T-helper 1 cell (primary cell): ENCODE data around the gene GAK.

Source experiments
- DNase-seq, 5 donors: peaks; one replicate each; pipeline ENCODE4 v3.0.0-alpha.2; 2012 to 2020

GAK gene

DNA sequence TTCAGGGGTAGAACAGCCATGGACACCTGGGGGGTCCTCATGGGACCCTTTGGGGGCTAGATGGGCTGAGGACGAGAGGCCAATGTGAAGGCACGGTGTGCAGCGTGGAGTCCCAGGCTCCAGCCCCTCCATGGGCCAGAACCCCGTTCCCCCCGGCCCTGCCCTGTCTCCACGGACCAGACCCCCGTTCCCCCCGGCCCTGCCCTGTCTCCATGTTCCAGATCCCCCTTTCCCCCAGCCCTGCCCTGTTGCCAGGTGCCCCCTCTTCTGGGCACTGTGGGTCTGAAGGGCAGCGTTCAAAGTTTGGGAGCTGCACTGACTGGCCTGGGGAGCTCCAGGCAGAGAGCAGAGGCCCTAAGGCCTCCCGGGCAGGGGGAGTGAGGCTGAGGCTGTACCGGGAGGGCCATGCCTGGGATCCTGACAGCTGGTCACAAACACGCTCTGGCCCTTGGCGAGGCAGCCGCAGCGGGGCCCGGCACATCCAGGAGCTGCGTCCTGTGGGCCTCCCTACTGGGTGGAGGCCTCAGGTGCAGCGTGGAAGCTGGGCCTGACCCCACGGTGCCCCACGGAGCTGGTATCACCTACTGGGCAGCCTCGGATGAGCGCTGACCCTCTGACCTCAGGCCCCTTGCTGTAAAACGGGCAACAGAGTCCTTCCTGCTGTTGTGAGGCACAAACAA, 32.4 kb upstream of the GAK start:
- DNase-seq = no peak

DNA sequence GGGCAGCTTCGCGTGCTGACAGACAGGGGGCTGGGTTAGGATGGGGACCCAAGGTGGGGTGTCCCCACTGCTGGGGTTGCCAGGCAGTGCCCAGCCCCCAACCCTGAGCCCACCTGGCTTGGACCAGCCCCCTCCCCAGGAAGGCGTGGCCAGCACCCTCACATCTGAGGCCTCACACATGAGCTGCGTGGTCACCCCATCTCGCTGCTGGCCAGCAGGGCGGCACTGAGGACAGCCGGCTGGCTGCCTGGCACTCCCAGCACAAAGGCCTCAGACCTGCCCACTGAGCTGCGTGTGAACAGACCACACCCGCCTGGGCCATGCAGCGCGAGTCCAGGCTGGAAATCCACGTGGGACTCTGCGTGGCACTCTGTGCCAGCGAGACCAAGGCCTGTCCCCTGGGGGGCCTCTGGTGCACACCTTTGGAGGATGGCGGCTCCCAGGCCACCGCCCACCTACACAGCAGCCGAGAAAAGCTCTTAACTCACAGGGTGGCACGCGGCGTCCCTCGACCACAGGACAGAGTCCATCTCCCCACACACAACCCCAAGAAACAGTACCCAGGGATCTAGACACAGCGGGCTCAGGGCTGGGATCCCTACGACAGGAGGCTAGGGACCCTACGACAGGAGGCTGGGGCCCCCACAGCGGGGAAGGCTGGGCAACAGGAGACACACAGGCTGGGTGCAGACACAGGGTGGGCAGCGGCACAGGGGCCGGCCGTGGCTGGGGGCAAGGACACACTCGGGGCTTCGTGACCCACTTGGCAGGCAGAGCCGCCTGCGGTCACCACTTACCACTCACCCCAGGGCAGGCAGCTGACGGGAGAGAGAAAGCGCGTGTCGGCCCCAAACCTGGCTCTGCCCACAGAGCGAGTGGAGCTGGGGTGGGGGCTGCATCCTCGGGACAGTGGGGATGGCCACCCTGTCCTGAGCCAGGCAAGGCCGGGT, 31.4 kb upstream of the GAK start:
- DNase-seq = no peak

DNA sequence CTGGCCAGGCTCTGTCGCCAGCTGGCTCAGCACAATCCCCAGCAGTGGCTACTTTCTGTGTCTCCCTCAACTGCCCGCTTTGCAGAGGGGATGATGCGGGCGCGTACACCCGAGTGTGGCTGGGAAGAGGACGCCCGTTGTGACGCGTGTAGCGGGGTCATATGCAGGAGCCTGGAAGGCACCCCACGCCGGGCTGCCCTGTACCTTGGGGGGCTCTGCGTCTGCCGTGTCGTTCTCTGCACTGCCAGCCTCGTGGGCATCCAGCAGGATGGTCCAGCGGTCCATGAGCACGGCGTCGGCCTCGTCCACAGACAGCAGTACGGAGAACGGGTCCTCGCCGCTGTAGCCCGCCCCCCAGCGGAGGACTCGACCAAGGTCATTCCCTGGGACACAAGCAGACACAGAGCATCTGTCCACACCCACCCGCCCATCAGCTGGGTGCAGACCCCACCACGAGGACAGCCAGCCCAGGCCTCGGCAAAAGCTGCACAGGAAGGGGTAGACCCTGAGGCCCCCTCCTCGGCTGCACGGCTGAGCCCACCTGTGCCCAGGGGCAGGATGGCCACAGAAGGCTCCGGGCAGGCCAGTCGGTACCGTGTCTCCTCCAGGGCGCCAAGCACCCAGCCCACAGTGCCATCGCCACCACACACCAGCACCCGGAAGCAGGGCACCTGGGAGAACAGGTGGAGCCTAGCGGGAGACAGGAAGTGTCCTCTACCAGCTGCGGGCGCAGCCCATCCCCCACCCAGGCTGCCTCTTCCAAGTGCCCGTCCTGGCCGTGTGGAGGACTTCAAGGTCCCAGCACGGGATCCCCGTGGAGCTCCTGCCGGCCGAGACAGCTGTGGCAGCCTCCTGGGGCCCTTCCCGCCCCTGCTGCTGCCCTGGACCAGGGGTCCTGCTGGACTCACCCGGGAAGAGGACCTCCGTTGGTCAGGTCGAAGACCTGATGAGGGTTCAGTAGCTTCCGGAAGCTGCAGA, 30.4 kb upstream of the GAK start:
- no peak for DNase-seq

DNA sequence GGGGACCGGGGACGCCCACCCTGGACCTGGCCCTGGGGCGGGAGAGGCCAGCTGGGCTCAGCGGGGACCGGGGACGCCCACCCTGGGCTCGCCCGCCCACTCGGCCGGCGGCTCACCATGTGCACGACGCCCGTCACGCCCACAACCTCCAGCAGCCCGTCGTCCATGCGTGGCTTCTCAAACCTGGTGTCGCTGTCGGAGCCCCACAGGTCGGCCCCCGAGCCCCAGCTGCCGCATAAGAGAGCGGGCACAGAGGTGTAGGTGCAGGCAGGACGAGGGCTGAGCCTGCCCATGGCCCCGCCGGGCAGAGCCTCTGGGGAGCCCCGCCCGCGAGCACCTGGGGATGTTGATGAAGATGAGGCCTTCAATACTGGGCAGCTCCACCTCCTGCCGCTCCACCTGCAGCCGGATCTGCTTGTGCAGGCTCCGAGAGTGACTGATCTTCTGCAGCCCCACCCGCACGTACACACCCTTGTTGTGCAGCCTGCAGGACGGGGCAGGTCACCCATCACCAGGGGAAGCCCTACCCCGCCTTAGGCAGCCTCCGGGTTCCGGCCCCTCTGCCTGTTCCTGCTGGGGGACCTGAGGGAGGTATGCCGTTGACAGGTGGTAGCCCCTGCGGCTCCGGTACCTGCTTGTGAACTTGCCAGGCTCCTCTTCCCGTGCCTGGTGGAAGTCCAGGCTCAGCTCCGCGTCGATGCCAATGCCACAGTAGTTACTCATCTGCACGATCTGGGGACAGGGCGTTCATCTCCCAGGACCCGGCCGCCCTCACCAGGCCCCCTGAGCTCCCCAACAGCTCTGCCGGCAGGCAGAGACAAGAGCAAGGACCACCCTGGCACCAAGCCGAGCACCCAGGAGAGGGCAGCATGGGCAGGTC, 29.5 kb upstream of the GAK start:
- no peak for DNase-seq

DNA sequence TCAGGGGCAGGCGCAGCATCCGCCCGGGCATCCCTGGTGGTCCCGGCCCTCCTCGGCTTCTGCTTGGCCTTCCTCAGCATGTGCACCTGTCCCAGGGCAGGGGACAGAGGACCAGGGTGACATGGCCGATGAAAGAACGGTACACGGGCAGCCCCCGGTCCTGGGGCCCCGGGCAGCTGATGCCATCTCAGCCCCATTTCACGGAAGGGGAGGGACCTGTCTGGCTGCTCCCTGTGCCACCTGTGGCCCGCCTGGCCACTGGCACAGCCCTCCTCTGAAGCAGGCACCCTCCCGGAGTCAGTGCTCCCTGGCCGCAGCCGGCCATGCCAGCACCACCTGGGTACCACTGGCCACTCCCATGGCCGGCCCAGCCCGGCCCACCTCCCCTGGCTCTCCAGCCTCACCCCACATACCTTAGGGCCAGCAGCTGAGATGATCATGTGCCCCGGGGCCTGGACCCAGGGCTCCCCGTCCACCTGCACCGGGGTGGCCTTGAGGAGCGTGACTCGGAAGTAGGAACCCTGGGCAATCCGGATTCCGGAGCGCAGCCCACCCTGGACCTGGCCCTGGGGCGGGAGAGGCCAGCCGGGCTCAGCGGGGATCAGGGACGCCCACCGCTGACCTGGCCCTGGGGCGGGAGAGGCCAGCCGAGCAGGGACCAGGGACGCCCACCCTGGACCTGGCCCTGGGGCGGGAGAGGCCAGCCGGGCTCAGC, 28.7 kb upstream of the GAK start:
- no peak for DNase-seq

DNA sequence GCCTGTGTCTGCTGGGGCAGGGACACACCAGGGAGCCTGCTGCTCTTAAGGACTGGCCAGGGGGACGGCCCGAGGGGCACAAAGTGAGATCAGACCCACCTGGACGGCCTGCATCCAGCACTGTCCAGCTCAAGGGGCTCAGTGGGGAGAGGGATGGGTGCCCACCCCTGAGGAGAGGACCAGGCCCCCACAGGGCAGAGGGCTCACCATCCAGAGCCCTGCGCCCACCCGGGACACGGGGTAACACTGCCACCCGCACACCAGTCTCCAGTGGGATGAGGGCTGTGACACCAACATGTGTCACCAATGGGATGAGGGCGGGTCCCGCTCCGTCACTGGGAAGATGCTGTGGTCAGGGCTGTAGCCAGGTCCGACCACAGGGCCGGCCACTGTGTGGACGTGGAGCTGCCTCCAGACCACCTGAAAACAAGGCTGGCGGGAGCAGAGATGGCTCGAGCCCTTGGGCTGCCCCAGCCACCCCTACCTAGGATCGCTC, 28.1 kb upstream of the GAK start:
- DNase-seq = no peak

DNA sequence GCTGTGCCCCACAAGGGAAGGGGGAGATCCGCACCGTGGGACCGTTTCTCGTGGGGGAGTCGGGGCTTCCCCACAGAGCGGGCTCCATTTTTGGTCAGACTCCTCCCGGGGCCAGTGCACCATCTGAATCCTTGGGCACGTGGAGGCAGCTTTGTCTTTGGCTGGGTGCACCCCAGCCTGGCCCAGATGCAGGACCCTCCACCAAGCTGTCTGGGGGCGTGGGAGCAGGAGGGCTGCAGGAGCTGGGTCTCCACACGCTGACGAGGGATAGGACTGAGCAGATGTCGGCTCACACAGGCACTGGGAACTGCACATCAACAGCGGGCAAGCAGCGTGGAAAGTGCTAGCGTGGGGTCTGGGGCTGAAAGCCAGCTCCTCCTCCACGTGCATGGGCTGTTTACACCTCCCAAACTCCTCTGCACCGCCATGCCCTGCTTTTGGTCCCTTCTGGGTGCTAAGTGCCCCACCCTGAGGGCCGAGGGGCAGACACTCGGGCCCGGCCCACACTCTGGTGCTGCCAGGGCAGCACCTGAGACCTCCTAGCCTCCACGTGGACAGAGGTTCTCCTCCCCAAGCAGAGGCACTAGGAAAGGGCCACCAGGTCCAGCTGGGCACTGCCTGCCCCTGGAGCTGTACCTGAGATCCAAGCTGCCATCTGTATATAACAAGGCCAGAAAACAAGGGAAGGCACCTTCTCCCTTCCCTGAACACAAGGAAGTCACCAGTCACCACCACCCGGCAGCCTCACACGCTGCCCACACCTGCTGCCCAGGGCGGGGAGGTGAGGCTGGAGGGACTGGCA, 27.4 kb upstream of the GAK start:
- DNase-seq = no peak

DNA sequence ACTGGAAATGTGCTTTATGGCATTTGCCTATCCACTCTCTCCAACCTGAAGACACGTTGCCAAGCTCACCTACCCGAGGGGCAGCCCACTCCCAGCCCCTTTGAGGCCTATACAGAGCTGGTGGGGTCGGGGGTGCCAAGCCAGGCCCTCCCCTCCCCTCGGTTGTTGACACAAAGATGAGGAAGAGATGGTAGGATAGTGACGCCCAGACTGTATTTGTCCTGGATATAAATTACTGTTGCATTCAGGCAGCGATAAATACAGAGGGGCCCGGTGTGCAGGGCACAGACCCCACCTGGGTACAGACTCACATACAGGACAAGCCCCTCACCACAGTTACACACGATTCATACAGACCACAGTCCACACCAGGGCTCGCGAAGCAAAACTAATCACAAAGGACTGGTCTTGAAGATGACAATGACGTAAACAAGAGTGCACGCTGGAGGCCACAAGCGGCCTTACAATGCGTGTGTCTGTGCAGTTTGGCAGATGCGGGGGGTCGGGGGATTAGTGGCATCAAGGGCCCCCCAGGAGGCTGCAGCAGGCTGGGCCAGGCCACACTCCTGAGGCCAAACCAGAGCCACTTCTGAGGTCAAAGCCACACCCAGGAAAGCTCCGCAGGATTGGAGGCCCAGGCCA, 26.7 kb upstream of the GAK start:
- DNase-seq = no peak

DNA sequence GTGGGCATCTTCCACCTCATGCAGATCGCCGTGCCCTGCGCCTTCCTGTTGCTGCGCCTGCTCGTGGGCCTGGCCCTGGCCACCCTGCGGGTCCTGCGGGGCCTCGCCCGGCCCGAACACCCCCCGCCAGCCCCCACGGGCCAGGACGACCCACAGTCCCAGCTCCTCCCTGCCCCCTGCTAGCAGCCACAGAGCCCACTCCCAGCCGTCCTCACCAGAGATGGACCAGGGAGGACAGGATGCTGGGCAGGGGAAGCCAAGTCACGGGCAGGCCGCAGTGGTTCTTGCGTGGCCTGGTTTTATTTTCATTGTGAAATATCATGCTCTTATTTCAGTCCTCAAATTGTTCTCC, 26.2 kb upstream of the GAK start:
- DNase-seq = no peak

DNA sequence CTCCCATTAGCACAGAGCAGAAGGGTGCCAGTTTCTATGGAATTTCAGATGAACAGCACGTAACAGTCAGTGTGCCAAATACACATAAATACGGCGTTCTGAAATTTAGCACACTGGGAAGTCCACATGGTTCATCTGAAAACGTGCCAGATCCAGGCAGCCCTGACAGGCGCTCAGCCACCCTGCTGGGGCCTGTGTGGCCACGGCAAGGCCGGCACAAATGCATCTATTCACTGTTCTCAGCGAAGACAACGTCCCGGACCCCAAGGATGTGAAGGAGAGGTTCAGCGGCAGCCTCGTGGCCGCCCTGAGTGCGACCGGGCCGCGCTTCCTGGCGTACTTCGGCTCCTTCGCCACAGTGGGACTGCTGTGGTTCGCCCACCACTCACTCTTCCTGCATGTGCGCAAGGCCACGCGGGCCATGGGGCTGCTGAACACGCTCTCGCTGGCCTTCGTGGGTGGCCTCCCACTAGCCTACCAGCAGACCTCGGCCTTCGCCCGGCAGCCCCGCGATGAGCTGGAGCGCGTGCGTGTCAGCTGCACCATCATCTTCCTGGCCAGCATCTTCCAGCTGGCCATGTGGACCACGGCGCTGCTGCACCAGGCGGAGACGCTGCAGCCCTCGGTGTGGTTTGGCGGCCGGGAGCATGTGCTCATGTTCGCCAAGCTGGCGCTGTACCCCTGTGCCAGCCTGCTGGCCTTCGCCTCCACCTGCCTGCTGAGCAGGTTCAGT, 25.6 kb upstream of the GAK start:
- no peak for DNase-seq

DNA sequence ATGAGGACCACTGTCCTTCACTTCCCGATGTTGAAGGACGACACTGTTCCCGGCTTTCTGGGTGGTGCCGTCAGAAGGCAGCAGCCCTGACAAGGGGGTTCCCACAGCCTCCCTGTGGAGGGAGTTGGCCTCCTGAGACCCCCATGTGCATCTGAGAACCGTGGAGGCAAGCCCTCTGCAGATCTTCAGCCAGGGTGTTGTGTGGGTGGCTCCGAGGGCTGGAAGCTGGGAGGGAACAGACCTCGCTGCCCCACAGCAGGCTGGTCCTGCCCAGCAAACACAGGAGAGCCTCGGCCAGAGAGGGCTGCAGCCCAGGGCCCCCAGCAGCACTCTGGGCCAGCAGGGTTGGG, 25.1 kb upstream of the GAK start:
- no peak for DNase-seq

DNA sequence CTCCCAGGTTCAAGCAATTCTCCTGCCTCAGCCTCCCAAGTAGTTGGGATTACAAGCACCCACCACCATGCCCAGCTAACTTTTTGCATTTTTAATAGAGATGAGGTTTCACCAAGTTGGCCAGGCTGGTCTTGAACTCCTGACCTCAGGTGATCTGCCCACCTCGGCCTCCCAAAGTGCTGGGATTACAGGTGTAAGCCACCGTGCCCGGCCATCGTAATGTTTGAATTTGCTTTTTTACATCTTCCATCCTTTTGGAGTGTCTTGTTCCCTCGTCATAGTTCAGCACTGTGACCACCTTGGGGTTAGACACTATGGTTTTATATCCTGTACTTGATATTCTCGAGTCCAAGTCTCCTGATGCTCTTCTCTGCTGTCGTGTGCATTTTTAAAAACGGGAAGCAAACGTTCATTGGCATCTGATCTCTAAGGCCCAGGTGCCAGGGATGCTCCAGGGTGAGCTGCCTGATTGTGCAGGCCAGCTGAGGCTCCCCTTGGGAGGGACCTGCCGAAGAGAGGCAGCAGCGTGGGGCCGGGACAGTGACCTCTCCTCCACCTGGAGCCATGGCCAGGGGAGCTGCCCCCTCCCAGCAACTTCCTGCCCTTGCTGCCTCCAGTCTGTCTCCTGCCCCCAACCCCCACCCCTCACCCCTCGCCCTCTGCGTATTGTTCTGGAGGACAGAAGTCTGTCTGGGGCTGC, 24.6 kb upstream of the GAK start:
- no peak for DNase-seq

DNA sequence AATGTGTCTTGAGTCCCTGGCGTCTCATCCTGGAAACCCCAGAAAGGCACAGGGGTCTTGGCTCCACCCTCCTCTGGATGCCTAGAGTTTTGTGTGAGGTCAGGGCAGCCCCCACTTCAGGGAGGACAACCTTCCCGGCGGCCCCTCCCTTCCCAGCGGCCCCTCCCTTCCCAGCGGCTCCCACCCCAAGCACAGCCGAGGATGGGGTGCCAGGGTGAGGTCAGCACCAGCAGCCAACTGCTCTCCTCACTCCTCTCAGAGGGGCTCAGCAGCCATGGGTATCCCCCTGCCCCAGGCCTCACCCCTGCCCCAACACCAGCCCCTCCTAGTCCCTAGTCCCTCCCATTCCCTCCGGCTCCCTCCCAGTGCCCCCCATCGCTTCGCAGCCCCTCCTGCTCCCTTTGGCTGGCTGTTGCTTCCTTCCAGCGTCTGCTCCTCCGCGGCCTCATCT, 23.8 kb upstream of the GAK start:
- DNase-seq = no peak

DNA sequence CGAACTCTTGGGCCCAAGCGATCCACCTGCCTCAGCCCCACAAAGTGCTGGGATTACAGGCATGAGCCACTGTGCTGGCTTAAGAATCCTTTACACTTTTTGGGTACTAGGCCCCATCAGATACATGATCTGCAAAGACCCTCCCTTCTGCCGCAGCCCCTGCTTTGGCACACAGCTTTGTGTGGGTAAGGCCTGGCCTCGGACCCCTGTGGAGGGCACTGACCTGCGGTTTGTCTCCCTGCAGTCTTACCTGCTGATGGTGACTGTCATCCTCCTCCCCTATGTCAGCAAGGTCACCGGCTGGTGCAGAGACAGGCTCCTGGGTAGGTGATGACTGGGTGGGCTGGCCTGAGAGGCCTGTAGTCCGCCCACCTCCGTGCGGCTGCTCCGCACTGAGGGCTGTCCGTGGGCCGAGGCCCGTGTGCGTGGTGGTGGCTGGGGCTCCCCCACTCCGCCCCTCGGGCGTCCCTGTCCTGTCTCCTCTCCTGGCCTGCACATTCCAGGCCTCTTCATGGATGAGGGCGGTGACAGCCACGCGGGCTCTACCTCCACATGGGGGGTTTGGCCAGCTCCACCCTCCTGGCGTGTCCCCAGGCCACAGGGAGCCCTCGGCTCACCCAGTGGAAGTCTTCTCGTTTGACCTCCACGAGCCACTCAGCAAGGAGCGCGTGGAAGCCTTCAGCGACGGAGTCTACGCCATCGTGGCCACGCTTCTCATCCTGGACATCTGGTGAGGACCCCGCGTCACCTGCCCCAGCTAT, 23.2 kb upstream of the GAK start:
- DNase-seq = no peak

DNA sequence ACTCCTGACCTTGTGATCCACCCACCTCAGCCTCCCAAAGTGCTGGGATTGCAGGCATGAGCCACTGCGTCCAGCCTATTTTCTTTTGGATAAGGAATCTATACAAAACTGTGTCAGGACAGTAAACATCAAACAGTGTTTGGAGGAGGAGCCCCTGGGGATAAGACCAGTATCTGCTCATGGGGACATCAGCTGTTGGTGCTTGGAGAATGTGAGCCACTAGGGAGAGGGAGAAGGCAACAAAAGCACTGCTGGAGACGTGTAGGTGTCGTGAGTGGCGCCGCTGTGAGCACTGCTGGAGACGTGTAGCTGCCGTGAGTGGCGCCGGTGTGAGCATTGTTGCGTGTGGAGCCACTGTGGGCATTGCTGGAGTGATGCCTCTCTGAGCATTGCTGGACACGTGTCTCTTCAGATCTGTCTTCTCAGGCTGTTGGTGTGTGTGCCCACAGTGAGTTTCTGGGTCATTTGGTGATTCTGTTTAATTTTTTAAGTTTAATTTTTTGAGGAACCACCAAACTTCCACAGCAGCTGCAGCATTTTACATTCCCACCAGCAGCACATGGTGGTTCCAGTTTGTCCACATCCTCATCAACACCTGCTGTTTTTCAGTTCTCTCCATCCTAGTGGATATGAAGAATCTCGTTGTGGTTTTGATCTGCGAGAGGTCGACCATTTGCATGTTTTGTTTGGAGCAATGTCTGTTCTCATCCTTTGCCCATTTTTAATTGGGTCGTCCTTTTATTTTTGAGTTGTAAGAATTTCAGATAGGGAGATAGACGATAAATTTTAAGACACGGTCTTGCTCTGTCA, 22.3 kb upstream of the GAK start:
- no peak for DNase-seq

DNA sequence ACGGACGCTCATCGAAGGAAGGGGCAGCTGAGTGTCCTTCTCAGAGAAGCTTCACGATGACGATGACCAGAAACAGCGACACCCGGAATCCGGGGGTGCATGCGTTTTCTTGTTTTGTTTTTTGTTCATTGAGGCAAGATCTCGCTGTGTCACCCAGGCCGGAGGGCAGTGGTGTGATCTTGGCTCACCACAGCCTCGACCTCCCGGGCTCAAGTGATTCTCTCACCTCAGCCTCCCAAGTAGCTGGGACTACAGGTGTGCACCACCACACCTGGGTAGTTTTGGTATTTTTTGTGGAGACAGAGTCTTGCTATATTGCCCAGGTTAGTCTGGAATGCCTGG, 21.4 kb upstream of the GAK start:
- DNase-seq = no peak
